HepG2 (cell line): ENCODE results near the gene PLIN3. TPM values are rescaled to one million over a fixed set of nuclear protein-coding genes. Genes with fewer than 3 reads are reported as not detected.

Source experiments
- ARID3A ChIP-seq: IDR thresholded peaks from 2 replicates; pipeline ENCODE4 v1.6.1; 2012; ENCODE audit warnings: low read depth, low read length, improper control_type of control experiment
- GABPB1 ChIP-seq: IDR thresholded peaks from 2 replicates; pipeline ENCODE4 v1.6.1; 2016; ENCODE audit warnings: mild to moderate bottlenecking, missing genetic modification reagents, moderate library complexity, missing compliant biosample characterization
- MAZ ChIP-seq, 2 experiments: sonication (generic) in 1 of 2; formaldehyde crosslinking in 1 of 2; IDR thresholded peaks; 2 replicates each; pipeline versions ENCODE4 v1.5.0 to v1.6.1; 2012 to 2020; ENCODE audit warnings: low read depth in 2 of 2, mild to moderate bottlenecking in 2 of 2, borderline replicate concordance in 1 of 2, improper control_type of control experiment in 1 of 2, low read length in 1 of 2, missing genetic modification reagents in 1 of 2, moderate library complexity in 1 of 2
- MTA1 ChIP-seq: sonication (generic); formaldehyde crosslinking; IDR thresholded peaks from 2 replicates; pipeline ENCODE4 v1.4.0; 2020; ENCODE audit warnings: missing genetic modification reagents, mild to moderate bottlenecking, borderline replicate concordance
- NONO ChIP-seq, 2 experiments: fragments of 450-650 bp in 1 of 2; sonication (generic) in 1 of 2; formaldehyde crosslinking in 1 of 2; IDR thresholded peaks in 1 of 2; conservative IDR thresholded peaks in 1 of 2; 2 replicates each; pipeline versions ENCODE4 v1.6.1 to v1.8.0; 2017 to 2022; ENCODE audit warnings: mild to moderate bottlenecking in 1 of 2, missing genetic modification reagents in 1 of 2, moderate library complexity in 1 of 2
- NR2F2 ChIP-seq: IDR thresholded peaks from 2 replicates; pipeline ENCODE4 v1.6.1; 2012; ENCODE audit warnings: low read depth, inconsistent platforms, borderline replicate concordance
- PHF21A ChIP-seq: sonication (generic); formaldehyde crosslinking; IDR thresholded peaks from 2 replicates; pipeline ENCODE4 v1.5.0; 2020; ENCODE audit warnings: mild to moderate bottlenecking, missing genetic modification reagents
- PITX1 ChIP-seq: sonication (generic); formaldehyde crosslinking; IDR thresholded peaks from 2 replicates; pipeline ENCODE4 v1.5.1; 2020; ENCODE audit warnings: mild to moderate bottlenecking, missing genetic modification reagents
- SNAPC4 ChIP-seq: sonication (generic); formaldehyde crosslinking; IDR thresholded peaks from 2 replicates; pipeline ENCODE4 v1.4.0; 2020; ENCODE audit warnings: mild to moderate bottlenecking, missing genetic modification reagents
- TFDP2 ChIP-seq: sonication (generic); formaldehyde crosslinking; IDR thresholded peaks from 2 replicates; pipeline ENCODE4 v1.4.0; 2020; ENCODE audit warnings: missing genetic modification reagents
- THAP9 ChIP-seq: sonication (generic); formaldehyde crosslinking; IDR thresholded peaks from 2 replicates; pipeline ENCODE4; 2020; ENCODE audit warnings: missing genetic modification reagents, mild to moderate bottlenecking, borderline replicate concordance
- ZBTB7A ChIP-seq: sonication (generic); formaldehyde crosslinking; IDR thresholded peaks from 2 replicates; pipeline ENCODE4 v1.8.0; 2022; ENCODE audit warnings: mild to moderate bottlenecking, missing genetic modification reagents
- ZC3H13 ChIP-seq: sonication (generic); formaldehyde crosslinking; IDR thresholded peaks from 2 replicates; pipeline ENCODE4 v1.8.1; 2023; ENCODE audit warnings: mild to moderate bottlenecking, missing genetic modification reagents, moderate library complexity
- ZNF101 ChIP-seq: sonication (generic); formaldehyde crosslinking; IDR thresholded peaks from 2 replicates; pipeline ENCODE4 v1.4.0; 2020; ENCODE audit warnings: mild to moderate bottlenecking, low read depth, missing genetic modification reagents, borderline replicate concordance
- ZNF230 ChIP-seq: sonication (generic); formaldehyde crosslinking; IDR thresholded peaks from 2 replicates; pipeline ENCODE4 v1.4.0; 2020; ENCODE audit warnings: mild to moderate bottlenecking, missing genetic modification reagents
- ZNF296 ChIP-seq: sonication (generic); formaldehyde crosslinking; conservative IDR thresholded peaks from 2 replicates; pipeline ENCODE4 v1.5.0; 2020; ENCODE audit warnings: mild to moderate bottlenecking, missing genetic modification reagents
- ZNF34 ChIP-seq: sonication (generic); formaldehyde crosslinking; IDR thresholded peaks from 2 replicates; pipeline ENCODE4 v1.4.0; 2020; ENCODE audit warnings: mild to moderate bottlenecking, missing genetic modification reagents, borderline replicate concordance
- ZNF556 ChIP-seq: sonication (generic); formaldehyde crosslinking; IDR thresholded peaks from 2 replicates; pipeline ENCODE4 v1.4.0; 2020; ENCODE audit warnings: mild to moderate bottlenecking, missing genetic modification reagents, borderline replicate concordance
- polyA plus RNA-seq, 8 experiments: library from polyadenylated mRNA; depleted of rRNA in 3 of 8; stranded (reverse) in 7 of 8; unstranded in 1 of 8; fragments of >200 nt; fragmentation: Illumina TruSeq in 4 of 8; extraction: Trizol in 4 of 8; gene quantifications; 2 replicates each; pipeline versions ENCODE4 v1.2.1 to v1.2.3, GENCODE V29; 2011 to 2016; ENCODE audit warnings: low read depth in 4 of 8, missing spikeins in 1 of 8, mixed read lengths in 1 of 8; ENCODE audit not compliant: insufficient read depth in 1 of 8
- total RNA-seq, 5 experiments: library from RNA; depleted of rRNA; stranded (reverse); fragments of >200 nt; fragmentation: Illumina TruSeq; extraction: Trizol; gene quantifications; 2 replicates each; pipeline ENCODE4 v1.2.3, GENCODE V29; 2016; ENCODE audit warnings: low read depth in 1 of 5

The PLIN3 gene
- total and polyA plus RNA-seq, 2 of the 13 experiments (the other 11 are each of a cell fraction or from before 2014, with no cell fraction given): 49.3 to 57.9 TPM

GRCh38 chr19:4908781-4909155 is 41.3 kb upstream of the PLIN3 start (continued):
- no peak for TF ChIP-seq THAP9 (CRISPR knock-in tag)
- TF ChIP-seq ZNF556 (CRISPR knock-in tag): no peak
- 0 out of 2 replicates have a peak, but pooled peaks have one; percentile 1 for TF ChIP-seq GABPB1
- 0 out of 2 replicates have a peak, but pooled peaks have one; percentile 1 for TF ChIP-seq ZC3H13 (CRISPR knock-in tag)
- 0 out of 2 replicates have a peak, but pooled peaks have one; percentile 51 for TF ChIP-seq ZNF101 (CRISPR knock-in tag)
- peak; percentile 59; the same call in 1 of the 2 replicates for TF ChIP-seq ZNF296
- no peak for TF ChIP-seq MAZ (IDR thresholded peaks at IDR 0.05; ENCODE audit: borderline replicate concordance, low read depth, low read length)
- TF ChIP-seq MAZ (CRISPR knock-in tag; IDR thresholded peaks at IDR 0.05; ENCODE audit: low read depth): no peak
- peak; percentile 85; the same call in 1 of the 2 replicates for TF ChIP-seq MTA1
- no peak for TF ChIP-seq NONO (IDR thresholded peaks at IDR 0.05)
- peak; percentile 60; the same call in 1 of the 2 replicates for TF ChIP-seq NONO (CRISPR knock-in tag; conservative IDR thresholded peaks at IDR 0.05)
- TF ChIP-seq ARID3A: no peak
- TF ChIP-seq PHF21A (CRISPR knock-in tag): 0 out of 2 replicates have a peak, but pooled peaks have one; percentile 6
- 0 out of 2 replicates have a peak, but pooled peaks have one; percentile 12 for TF ChIP-seq NR2F2
- no peak for TF ChIP-seq ZNF34
- TF ChIP-seq ZNF230 (CRISPR knock-in tag): 0 out of 2 replicates have a peak, but pooled peaks have one; percentile 44
- no peak for TF ChIP-seq PITX1 (CRISPR knock-in tag)
- TF ChIP-seq SNAPC4 (CRISPR knock-in tag): no peak
- peak; percentile 14; the same call in 1 of the 2 replicates for TF ChIP-seq ZBTB7A (CRISPR knock-in tag)
- peak; percentile 95 for TF ChIP-seq TFDP2 (CRISPR knock-in tag)
